OCI-LY1 (cell line): ENCODE results near the gene STK16.

Source experiments
- CTCF ChIP-seq: fragments of 200-600 bp; sonication (generic), shearing (Covaris generic); IDR thresholded peaks from 2 replicates; pipeline ENCODE4 v1.5.1; 2017; ENCODE audit warnings: mild to moderate bottlenecking, antibody characterized with exemption, low read length, moderate library complexity, mixed read lengths
- EZH2 ChIP-seq: fragments of 200-600 bp; sonication (generic), shearing (Covaris generic); IDR thresholded peaks from 2 replicates; pipeline ENCODE4 v1.8.0; 2017; ENCODE audit warnings: borderline replicate concordance, mixed run types, mild to moderate bottlenecking, antibody characterized with exemption, low read length, moderate library complexity, mixed read lengths

GRCh38 chr2:219228041-219228910 is 17.0 kb upstream of the STK16 start:
- TF ChIP-seq CTCF = no peak
- TF ChIP-seq EZH2 = no peak
